ENCODE data around the gene ARHGEF10L.
"Not testable (repeated sequence)": the region's sequence is repeated elsewhere in the genome, so short reads cannot be mapped to it uniquely, and the experiment has no call there.

The ARHGEF10L gene

GRCh38 chr1:17610085-17610484, 70.6 kb downstream of the ARHGEF10L start:
- DNase-seq (ENCODE audit: low spot score) = no peak

DNA sequence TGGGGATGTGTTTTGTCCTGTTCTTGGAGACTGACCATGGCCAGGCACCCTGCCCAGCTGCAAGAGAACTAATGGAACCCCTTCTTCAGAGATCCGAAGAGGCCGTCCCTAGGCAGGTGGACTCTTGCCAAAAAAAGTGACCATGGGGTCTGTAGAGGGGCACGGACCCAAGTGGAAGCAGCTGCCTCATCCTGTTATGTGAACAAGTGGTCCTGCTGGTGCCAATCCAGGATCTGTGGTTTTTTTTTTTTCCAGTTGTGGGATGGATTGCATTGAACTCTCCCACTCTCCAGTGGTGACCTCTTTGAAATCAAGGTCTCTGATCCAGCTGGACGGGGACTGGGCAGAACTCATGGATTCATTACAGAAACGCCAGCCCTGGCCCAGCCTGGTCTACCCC, 71.2 kb downstream of the ARHGEF10L start:
- DNase-seq (ENCODE audit: low spot score) = no peak

- no peak for DNase-seq (ENCODE audit: low spot score)
Observed at GRCh38 chr1:17611991-17612390, 72.5 kb downstream of the ARHGEF10L start.

DNA sequence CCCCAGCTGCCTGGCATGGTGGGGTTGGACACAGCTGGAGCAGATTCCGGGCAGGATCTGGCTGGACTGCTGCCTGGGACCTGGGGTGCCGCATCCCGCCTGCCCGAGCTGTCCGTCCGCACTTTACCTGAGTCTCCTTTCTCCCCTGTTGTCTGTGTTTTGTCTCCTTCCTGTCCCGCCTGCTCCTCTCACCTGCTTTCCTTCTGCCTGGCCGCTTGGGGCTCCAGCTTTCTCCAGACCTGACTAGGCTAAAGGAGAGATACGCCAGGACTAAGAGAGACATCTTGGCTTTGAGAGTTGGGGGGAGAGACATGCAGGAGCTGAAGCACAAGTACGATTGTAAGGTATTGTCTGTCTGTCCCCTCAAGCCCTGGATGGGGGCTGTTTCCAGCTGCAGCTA, 73.3 kb downstream of the ARHGEF10L start:
- no peak for DNase-seq (ENCODE audit: low spot score)

GRCh38 chr1:17614586-17614985, 75.1 kb downstream of the ARHGEF10L start:
- DNase-seq (ENCODE audit: low spot score) = no peak

GRCh38 chr1:17615157-17615556, 75.7 kb downstream of the ARHGEF10L start:
- no peak for DNase-seq (ENCODE audit: low spot score)

- DNase-seq (ENCODE audit: low spot score) = no peak
Observed at GRCh38 chr1:17615959-17616358, 76.5 kb downstream of the ARHGEF10L start.

DNA sequence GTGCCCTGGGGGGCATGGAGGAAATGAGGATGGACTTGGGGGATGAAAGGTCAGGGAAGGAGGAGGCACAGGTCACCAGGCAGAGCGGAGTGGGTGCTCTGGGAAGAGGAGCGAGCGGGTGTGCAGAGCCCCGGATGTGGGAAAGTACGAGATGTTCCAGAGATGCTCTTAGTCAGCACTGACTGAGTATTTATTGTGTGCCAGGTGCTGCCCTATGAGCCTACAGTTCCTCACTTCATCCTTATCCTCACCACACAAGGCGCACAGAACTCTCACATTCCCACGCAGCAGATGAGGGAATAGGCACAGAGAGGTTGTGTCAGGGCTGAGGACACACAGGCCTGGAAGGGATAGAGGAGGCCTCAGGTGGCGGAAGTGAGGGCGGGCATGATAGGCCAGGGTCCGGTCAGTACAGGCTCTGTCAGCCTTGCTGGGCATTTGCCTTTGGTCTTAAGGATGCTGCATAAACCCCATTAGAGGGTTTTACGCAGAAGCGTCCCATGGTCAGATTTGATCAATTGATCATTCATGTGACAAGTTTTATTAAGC, 77.3 kb downstream of the ARHGEF10L start:
- DNase-seq (ENCODE audit: low spot score) = no peak

- DNase-seq (ENCODE audit: low spot score) = no peak
Observed at GRCh38 chr1:17617787-17618557, 78.5 kb downstream of the ARHGEF10L start.

DNA sequence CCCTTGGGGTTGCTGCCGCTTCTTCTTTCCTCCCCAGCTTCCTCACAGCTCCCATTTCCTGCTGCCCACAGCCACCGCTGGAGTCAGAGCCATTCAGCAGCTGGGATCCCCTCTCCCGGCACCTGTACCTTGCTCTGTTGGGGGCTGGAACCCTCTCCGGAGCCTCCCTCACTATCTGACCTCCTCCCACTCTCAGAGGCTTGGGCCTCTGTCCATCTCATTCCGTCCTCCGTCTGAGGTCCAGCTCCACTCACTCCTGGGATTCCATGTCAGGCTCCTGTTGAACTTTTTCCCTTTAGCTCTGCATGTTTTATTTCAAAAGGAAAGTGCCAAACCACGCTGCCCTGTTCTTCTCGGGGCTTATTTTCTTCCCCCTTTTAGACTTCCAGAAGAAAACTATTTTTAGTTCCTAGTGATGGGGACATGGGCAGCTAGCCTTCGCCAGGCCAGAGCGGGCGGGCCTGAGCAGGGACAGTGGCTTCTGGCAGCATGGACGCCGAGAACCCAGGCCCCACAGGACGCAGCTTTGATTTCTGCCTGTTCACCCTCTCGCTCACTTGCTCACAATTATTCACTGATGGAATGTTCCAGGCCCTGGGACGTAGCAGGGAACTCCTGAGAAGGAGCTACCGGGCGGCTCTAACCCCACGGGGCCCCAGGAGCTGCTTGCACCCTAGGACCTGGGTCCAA, 79.2 kb downstream of the ARHGEF10L start:
- DNase-seq (ENCODE audit: low spot score) = no peak

GRCh38 chr1:17620448-17620847, 81.0 kb downstream of the ARHGEF10L start:
- DNase-seq (ENCODE audit: low spot score) = no peak

GRCh38 chr1:17621691-17622090, 82.2 kb downstream of the ARHGEF10L start:
- no peak for DNase-seq (ENCODE audit: low spot score)

DNA sequence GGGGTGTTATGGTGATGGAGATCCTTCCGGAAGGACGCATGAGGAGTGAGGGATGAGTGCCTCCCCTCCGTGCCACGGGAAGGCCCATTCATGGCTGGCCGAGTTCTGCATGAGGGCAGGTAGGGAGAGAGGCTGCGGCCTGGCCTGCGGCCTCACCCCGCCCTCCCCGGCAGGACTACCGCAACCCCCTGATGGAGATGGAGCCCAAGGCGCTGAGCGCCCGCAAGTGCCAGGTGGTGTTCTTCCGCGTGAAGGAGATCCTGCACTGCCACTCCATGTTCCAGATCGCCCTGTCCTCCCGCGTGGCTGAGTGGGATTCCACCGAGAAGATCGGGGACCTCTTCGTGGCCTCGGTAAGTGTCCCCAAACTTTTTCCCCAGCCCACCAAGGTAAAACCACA, 83.3 kb downstream of the ARHGEF10L start:
- no peak for DNase-seq (ENCODE audit: low spot score)

GRCh38 chr1:17624611-17625233, 85.2 kb downstream of the ARHGEF10L start:
- DNase-seq (ENCODE audit: low spot score) = no peak

DNA sequence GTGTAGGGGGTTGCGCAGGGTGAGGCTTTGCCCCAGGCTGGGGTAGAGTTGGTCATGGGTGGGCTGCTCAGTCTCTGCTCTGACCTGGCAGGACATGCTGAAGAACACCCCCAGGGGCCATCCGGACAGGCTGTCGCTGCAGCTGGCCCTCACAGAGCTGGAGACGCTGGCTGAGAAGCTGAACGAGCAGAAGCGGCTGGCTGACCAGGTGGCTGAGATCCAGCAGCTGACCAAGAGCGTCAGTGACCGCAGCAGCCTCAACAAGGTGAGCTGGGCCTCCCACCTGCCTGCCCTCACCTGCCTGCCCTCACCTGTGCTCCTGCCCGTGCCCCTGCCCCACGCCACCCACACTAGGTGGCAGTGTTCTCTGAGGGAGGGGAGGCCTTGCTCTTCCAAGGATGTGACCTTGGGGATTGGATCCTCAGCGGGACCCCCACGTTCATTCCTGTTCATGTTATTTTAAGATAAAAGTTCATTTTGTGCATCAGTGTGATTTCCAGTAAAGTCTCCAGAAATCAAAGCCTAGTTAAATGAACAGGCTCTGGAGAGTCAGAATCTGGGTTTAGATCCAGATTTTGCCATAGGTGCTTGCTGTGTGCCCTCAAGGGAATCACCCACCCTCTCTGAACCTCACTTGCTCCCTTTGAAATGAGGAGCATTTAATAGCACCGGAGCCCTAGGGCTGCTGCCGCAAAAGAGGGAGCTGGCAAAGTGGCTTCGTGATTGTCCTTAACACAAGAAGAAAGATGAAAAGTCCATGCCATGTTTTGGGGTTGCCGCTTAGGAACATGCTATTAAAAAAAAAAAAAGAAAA, 87.9 kb downstream of the ARHGEF10L start:
- no peak for DNase-seq (ENCODE audit: low spot score)

DNA sequence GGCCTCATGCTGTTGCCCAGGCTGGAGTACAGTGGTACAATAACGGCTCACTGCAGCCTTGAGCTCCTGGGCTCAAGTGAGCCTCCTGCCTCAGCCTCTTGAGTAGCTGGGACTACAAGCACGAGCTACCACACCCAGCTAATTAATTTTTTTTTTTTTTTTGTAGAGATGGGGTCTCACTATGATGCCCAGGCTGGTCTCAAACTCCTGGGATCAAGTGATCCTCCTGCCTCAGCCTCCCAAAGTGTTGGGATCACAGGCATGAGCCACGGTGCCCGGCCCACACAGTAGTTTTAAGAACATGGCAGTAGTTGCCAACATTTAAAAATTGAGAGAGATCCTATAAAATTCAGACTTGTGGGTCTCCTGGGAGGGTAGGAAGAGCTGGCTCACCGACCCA, 89.5 kb downstream of the ARHGEF10L start:
- not testable (repeated sequence) for DNase-seq (ENCODE audit: low spot score)

- DNase-seq (ENCODE audit: low spot score) = peak; percentile 62
Observed at GRCh38 chr1:17629460-17629859, 90.0 kb downstream of the ARHGEF10L start.

DNA sequence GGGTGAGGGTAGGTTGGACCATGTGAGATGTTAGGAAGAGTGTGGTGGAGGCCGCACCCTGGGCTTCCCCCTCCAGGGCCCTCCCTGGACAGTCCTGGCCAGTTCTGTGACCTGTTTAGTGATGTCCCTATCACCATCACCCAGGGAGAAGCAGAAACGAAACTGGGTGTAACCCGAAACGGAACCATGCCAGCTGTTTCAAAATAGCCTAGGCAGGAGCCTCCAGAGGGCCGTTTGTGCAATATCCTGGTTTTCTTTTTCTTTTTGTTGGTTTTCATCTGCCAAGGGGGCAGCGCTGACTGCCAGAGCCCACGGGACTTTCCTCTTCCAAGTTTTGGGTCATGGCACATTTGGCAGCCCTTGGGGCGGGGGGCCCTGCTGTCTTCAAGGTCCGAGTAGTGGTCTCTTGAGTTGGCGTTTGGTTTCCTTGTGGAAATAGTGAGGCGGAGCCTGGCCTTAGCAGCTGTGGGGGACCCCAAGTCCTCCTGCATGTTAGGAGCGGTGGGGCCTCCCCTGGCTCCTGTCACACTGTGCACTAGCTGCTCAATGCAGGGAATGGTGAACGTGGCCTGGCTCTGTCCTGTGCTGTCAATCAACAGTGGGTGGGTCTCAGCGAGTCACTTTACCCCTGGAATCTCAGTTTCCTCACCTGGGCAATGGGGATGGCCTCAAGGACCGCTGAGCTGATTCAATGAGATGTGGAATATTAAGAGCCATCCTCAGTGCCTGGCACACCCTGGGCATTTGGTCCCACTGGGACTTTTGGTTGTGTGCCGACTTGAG, 90.7 kb downstream of the ARHGEF10L start:
- no peak for DNase-seq (ENCODE audit: low spot score)

- no peak for DNase-seq (ENCODE audit: low spot score)
Observed at GRCh38 chr1:17630986-17631385, 91.5 kb downstream of the ARHGEF10L start.

GRCh38 chr1:17631410-17631809, 91.9 kb downstream of the ARHGEF10L start:
- DNase-seq (ENCODE audit: low spot score) = no peak

DNA sequence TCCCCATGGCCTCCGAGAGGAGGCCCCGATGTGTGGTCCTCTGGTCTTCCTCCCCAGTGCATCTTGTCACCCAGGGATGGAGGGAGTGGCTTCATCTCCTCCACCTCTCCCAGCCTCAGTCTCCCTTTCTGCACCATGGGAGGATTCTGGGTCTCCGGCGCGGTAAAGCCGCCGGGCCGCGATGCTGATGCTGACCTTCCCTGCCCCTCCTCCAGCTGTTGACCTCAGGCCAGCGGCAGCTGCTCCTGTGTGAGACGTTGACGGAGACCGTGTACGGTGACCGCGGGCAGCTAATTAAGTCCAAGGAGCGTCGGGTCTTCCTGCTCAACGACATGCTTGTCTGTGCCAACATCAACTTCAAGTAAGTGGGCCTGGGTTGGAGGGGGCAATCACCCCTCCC, 92.6 kb downstream of the ARHGEF10L start:
- no peak for DNase-seq (ENCODE audit: low spot score)

Measured in HuH-7 (cell line).